ENCODE measurements around the gene SH3BP5L.

DNA sequence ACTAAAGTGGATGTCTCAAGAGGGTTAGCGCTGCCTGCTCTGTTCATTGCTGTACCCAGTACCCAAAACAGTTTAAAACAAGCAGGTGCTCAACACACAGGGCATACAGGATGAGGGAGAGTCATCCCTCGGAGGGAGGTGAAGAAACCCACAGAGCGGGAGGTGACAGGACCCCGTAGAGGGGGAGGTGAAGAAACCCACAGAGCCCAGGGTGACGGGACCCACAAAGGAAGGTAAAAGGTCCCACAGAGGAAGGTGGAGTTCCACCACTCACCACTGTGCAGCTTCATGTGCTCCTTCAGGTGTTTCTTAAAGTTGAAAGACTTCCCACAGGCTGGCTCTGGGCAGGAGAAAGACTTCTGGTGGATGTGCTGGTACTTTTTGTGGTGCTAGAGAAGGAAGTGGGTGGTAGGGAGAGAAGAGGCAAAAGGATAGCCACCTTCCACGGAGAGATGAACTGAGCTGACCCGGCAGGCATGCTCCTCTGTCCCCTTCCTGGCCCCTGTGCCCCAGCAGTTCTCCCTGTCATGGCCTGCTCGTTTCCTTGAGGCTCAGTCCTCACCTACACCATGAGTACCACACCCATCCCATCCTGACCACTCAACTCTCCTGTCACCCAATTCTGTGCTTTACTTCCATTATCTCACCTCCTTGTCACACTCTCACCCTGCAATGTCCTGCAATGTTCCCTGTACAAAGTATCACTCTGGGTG is 28.1 kb upstream of the SH3BP5L start:
- TF ChIP-seq, protein P1, sequence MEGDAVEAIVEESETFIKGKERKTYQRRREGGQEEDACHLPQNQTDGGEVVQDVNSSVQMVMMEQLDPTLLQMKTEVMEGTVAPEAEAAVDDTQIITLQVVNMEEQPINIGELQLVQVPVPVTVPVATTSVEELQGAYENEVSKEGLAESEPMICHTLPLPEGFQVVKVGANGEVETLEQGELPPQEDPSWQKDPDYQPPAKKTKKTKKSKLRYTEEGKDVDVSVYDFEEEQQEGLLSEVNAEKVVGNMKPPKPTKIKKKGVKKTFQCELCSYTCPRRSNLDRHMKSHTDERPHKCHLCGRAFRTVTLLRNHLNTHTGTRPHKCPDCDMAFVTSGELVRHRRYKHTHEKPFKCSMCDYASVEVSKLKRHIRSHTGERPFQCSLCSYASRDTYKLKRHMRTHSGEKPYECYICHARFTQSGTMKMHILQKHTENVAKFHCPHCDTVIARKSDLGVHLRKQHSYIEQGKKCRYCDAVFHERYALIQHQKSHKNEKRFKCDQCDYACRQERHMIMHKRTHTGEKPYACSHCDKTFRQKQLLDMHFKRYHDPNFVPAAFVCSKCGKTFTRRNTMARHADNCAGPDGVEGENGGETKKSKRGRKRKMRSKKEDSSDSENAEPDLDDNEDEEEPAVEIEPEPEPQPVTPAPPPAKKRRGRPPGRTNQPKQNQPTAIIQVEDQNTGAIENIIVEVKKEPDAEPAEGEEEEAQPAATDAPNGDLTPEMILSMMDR (IDR thresholded peaks at IDR 0.05): no peak
- TF ChIP-seq POLR2A (IDR thresholded peaks at IDR 0.05): no peak

All from suprapubic skin (tissue), 3 donors.